Measurements from ENCODE around the gene KIAA1328.
A peak's percentile ranks its signal among the peaks of the same experiment; 100 is the strongest.
"Not testable (repeated sequence)": the region's sequence is repeated elsewhere in the genome, so short reads cannot be mapped to it uniquely, and the experiment has no call there.

Gene KIAA1328

GRCh38 chr18:36828630-36829361, at the start of gene KIAA1328, which contains the start of gene TPGS2:
Gene KIAA1328 (plus strand): TSS chr18:36829127. CDS start chr18:36829139, 12 bp downstream.
Gene TPGS2 (minus strand): TSS chr18:36829002. CDS start chr18:36828767, 235 bp downstream.
- peak; percentile 83 for DNase-seq

- no peak for DNase-seq
These were observed 48.2 kb upstream of the KIAA1328 start for GRCh38 chr18:36780748-36781147.

GRCh38 chr18:36782710-36783109, 46.2 kb upstream of the KIAA1328 start:
- DNase-seq: no peak

- DNase-seq: no peak
These were observed 45.1 kb upstream of the KIAA1328 start for GRCh38 chr18:36783792-36784191.

- DNase-seq: no peak
These were observed 42.2 kb upstream of the KIAA1328 start for GRCh38 chr18:36786686-36787085.

GRCh38 chr18:36792634-36793283, 36.2 kb upstream of the KIAA1328 start:
- no peak for DNase-seq

- DNase-seq: no peak
These were observed 30.0 kb upstream of the KIAA1328 start for GRCh38 chr18:36798738-36799473.

GRCh38 chr18:36805105-36805504, 23.8 kb upstream of the KIAA1328 start:
- no peak for DNase-seq

- no peak for DNase-seq
These were observed 20.2 kb upstream of the KIAA1328 start for GRCh38 chr18:36808681-36809080.

GRCh38 chr18:36809590-36810381, 19.1 kb upstream of the KIAA1328 start:
- peak; percentile 54 to 75 for DNase-seq

GRCh38 chr18:36811430-36811829, 17.5 kb upstream of the KIAA1328 start:
- no peak for DNase-seq

- no peak for DNase-seq
These were observed 17.0 kb upstream of the KIAA1328 start for GRCh38 chr18:36811955-36812354.

GRCh38 chr18:36812678-36813077, 16.2 kb upstream of the KIAA1328 start:
- no peak for DNase-seq

GRCh38 chr18:36813101-36813775, 15.7 kb upstream of the KIAA1328 start:
- DNase-seq: no peak

- no peak for DNase-seq
These were observed 15.1 kb upstream of the KIAA1328 start for GRCh38 chr18:36813824-36814223.

GRCh38 chr18:36814994-36815393, 13.9 kb upstream of the KIAA1328 start:
- no peak for DNase-seq

- DNase-seq: not testable (repeated sequence)
These were observed 12.8 kb upstream of the KIAA1328 start for GRCh38 chr18:36816096-36816495.

GRCh38 chr18:36817039-36817438, 11.9 kb upstream of the KIAA1328 start:
- DNase-seq: no peak

GRCh38 chr18:36818652-36819051, 10.3 kb upstream of the KIAA1328 start:
- DNase-seq: no peak

GRCh38 chr18:36819621-36820020, 9.3 kb upstream of the KIAA1328 start:
- DNase-seq: no peak

GRCh38 chr18:36821681-36822080, 7.2 kb upstream of the KIAA1328 start:
- DNase-seq: no peak

- no peak for DNase-seq
These were observed 3.4 kb upstream of the KIAA1328 start for GRCh38 chr18:36825526-36825925.
